HL-60 (cell line): ENCODE measurements around the gene ACVR1.

Experiments used
- DNase-seq, 2 experiments: peaks; one replicate each; pipeline ENCODE4 v3.0.0-alpha.2; 2010 to 2020; ENCODE audit warnings: low read depth in 1 of 2, low spot score in 1 of 2
- H3K27ac ChIP-seq: fragments of 250-450 bp; sonication (Bioruptor Pico); replicated peaks from 2 replicates; pipeline ENCODE4 v1.5.1; 2020; ENCODE audit warnings: mild to moderate bottlenecking, moderate library complexity
- H3K27me3 ChIP-seq: fragments of 250-450 bp; sonication (Bioruptor Pico); 2 replicates; pipeline ENCODE4 v1.5.1; 2021; ENCODE audit warnings: mild to moderate bottlenecking, moderate library complexity; ENCODE audit not compliant: insufficient read depth, poor library complexity, severe bottlenecking
- H3K4me3 ChIP-seq: replicated peaks from 2 replicates; pipeline ENCODE4 v1.5.1; 2011; ENCODE audit warnings: mild to moderate bottlenecking, control low read depth, low read length; ENCODE audit not compliant: insufficient read depth
- CTCF ChIP-seq: IDR thresholded peaks from one replicate; pipeline ENCODE4 v1.5.1; 2011; ENCODE audit warnings: low read length, control low read depth, inconsistent platforms; ENCODE audit not compliant: insufficient read depth
- GABPA ChIP-seq: IDR thresholded peaks from 2 replicates; pipeline ENCODE4 v1.6.1; 2012; ENCODE audit warnings: low read depth
- POLR2AphosphoS5 ChIP-seq: IDR thresholded peaks from 2 replicates; pipeline ENCODE4 v1.6.1; 2012; ENCODE audit warnings: low read depth
- SPI1 ChIP-seq: IDR thresholded peaks from 2 replicates; pipeline ENCODE4 v1.6.1; 2012; ENCODE audit warnings: low read depth, mild to moderate bottlenecking, borderline replicate concordance
- TF ChIP-seq, protein P1 (sequence below): IDR thresholded peaks from 2 replicates; pipeline ENCODE4 v1.6.1; 2012; ENCODE audit warnings: low read depth; ENCODE audit not compliant: insufficient replicate concordance

The ACVR1 gene

DNA sequence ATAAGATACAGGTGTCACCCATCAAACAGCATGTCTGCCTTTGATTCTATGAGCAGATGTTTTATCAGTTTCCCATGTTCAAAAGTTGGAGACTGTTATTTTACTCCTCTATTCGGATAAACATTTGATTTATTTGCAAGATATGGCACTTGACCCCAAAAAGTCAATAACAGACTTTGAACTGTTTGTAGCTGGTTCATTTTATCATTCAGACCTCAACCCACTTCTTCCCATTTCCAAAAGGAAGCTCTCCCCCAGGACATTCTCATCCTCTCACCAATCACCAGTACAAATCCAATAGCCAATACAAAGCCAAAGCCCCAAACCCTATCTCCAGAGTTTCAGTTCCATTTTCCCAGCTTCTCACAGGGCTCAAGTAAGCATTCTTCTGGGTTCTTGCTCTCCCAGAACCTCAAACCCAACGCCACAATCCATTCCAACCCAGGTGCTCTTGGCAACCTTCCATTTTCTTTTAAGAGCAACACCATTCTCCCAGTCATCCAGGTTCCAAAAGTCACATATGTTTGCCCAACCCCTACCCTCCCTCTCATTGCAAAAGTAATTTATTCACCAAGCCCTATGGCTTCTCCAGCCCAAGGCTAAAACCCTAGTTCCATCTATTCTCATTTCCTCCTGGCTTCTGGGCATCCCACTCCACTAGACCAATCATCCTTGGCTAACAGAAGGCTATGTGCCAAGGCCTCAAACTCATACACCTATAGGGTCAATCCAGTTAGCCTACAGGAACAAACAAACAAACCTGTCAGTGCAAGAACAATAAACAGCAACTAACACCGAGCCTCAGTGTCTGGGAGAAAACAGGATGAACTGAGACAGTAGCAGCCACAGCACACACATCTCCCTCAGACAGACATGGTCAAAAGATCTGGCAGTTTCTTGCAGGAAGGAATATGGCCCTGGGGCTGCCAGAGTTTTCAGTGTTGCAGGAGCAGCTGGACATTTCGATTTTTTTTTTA, 9.2 kb downstream of the ACVR1 start:
- H3K27ac ChIP-seq: no peak overlapping the region
- TF ChIP-seq POLR2AphosphoS5 (no peak), CTCF (no peak), GABPA (no peak), SPI1 (no peak)
- TF ChIP-seq, protein P1, sequence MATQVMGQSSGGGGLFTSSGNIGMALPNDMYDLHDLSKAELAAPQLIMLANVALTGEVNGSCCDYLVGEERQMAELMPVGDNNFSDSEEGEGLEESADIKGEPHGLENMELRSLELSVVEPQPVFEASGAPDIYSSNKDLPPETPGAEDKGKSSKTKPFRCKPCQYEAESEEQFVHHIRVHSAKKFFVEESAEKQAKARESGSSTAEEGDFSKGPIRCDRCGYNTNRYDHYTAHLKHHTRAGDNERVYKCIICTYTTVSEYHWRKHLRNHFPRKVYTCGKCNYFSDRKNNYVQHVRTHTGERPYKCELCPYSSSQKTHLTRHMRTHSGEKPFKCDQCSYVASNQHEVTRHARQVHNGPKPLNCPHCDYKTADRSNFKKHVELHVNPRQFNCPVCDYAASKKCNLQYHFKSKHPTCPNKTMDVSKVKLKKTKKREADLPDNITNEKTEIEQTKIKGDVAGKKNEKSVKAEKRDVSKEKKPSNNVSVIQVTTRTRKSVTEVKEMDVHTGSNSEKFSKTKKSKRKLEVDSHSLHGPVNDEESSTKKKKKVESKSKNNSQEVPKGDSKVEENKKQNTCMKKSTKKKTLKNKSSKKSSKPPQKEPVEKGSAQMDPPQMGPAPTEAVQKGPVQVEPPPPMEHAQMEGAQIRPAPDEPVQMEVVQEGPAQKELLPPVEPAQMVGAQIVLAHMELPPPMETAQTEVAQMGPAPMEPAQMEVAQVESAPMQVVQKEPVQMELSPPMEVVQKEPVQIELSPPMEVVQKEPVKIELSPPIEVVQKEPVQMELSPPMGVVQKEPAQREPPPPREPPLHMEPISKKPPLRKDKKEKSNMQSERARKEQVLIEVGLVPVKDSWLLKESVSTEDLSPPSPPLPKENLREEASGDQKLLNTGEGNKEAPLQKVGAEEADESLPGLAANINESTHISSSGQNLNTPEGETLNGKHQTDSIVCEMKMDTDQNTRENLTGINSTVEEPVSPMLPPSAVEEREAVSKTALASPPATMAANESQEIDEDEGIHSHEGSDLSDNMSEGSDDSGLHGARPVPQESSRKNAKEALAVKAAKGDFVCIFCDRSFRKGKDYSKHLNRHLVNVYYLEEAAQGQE: no peak
- H3K4me3 ChIP-seq: no peak overlapping the region
- H3K27me3 ChIP-seq: peaks cover 3% of the 10 kb centered on the region
- DNase-seq: no peak

- Histone ChIP-seq H3K27ac (no peak overlapping the region), H3K27me3 (no peaks in the 10 kb centered on the region), H3K4me3 (no peak overlapping the region)
- no peak for TF ChIP-seq POLR2AphosphoS5
- no peak for TF ChIP-seq GABPA
- no peak for TF ChIP-seq CTCF
- TF ChIP-seq SPI1: no peak
- TF ChIP-seq, protein P1: no peak
- no peak for DNase-seq
These were observed 9.9 kb downstream of the ACVR1 start for GRCh38 chr2:157866202-157866601.

- H3K27ac ChIP-seq: no peak overlapping the region
- no peak overlapping the region for H3K4me3 ChIP-seq
- TF ChIP-seq POLR2AphosphoS5 (no peak), CTCF (no peak), GABPA (no peak), SPI1 (no peak)
- TF ChIP-seq, protein P1: no peak
- no peaks in the 10 kb centered on the region for H3K27me3 ChIP-seq
- DNase-seq: no peak
These were observed 11.2 kb downstream of the ACVR1 start for GRCh38 chr2:157864857-157865430.
